NCI-H1417 treated with DMSO at 0.1 percent for 48 hours (cell line): ENCODE results near the gene ESPNL.

Experiments
- DNase-seq: peaks from one replicate; lab custom pipeline; 2025; lab: John Stamatoyannopoulos, UW

ESPNL gene

DNA sequence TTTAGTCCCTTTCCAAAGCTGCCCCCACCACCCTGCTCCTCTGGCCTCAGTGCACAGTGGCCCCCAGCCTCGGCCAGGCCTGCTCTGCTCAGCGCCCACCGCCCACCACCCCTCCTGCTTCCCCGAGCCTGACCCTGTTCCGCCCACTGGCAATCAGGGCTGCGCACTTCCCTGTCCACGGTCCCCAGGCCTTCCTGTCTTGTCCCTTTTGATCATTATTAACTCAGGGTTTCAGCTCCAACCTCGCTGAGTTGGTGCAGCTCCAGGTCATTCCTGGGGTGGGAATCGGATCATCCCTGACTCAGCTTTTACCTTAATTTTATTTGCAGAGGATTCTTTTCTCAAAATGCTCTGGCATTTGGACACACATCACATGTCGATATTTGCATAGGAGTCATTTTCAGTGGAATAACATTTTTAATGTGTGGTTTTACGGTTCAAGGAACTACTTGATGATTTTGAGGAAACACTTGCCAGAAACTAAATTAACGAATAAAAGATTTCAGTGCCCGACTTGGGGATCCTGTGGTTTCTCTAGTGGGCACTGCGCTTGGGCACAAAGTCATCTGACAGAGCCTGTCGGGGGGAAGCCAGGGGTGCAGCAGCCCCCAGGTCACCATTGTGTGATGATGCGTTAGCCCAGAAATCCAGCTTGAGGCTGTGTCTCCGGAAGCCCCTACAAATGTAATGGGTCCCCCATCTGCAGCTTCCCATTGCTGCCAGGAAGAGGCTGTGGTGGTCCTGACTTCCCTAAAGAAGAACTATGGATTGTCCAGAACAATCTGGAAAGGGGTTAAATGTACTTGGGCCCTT lies 1.0 kb upstream of the ESPNL start:
- DNase-seq, result no peak

GRCh38 chr2:238099714-238100048 lies 459 bp upstream of the ESPNL start:
- no peak for DNase-seq

DNA sequence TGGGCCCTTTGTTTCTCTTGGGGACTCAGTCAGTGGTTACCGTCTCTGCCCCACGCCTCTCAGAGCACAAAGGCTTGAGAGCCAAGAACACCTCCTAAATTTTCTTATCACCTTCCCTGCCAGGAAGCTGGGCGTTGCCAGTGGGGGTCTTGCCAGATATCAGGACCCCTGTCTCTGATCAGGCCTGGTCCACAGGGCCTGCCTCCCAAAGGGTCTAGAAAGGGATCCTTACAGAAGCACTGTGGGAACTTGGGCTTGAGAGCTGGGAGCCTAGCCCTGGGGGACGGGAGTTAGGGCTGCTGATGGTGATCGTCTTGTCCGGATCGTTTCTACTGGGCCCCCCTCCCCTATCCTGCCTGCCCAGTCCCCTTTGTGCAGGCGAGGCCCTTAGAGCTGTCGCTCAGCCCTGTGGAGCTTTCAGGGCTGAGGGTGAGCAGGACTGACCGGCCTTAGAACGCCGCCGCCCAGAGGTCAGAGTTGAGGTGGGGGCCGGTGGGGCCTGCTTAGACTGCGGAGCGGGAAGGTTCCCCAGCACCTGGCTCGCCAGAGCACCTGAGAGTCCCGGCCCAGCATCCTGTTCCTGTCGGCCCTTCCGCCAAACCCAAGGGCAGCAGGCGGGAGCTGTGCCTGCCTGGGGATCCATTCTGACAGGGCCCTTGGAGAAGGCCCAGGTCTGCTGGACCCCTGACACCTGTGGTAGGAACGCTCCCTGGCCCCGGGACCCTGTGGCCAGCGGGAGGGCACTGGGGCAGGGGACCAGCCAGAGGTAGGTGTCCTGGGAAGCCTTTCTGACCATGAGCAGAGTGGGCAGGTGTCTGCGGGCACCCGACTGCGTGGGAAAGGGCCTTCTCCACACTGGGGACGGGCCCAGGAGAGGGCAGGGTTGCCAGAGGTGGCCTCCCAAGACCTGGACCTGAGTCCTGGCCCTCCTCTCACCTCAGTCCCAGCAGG lies 956 bp downstream of the ESPNL start:
- no peak for DNase-seq

GRCh38 chr2:238101891-238102841 lies 2.0 kb downstream of the ESPNL start:
- no peak for DNase-seq

- no peak for DNase-seq
These were observed 2.7 kb downstream of the ESPNL start for GRCh38 chr2:238102865-238103264.

GRCh38 chr2:238103465-238104225 lies 3.5 kb downstream of the ESPNL start:
- DNase-seq, result no peak

GRCh38 chr2:238104226-238104690 lies 4.1 kb downstream of the ESPNL start:
- no peak for DNase-seq

GRCh38 chr2:238104691-238105371 lies 4.7 kb downstream of the ESPNL start:
- DNase-seq, result no peak

- DNase-seq, result no peak
These were observed 5.6 kb downstream of the ESPNL start for GRCh38 chr2:238105506-238106338.

DNA sequence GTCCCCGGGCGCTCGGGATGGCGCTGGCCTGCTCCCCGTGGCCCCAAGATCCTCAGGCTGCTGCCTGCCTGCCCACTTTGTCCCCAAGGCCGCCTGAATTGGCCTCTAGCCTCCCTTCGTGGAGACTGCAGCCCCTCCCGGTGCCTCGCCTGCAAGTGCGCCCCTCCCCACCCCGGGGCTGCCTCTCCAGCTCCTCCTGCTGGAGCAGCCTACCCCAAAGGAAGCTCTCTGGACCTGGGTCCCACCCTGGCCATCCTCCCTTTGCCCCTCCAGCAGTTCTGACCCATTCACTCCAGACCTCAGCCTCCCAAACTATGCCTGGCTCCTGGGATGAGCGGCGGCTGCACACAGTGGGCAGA lies 6.2 kb downstream of the ESPNL start:
- no peak for DNase-seq

- DNase-seq, result no peak
These were observed 6.8 kb downstream of the ESPNL start for GRCh38 chr2:238106698-238107524.

DNA sequence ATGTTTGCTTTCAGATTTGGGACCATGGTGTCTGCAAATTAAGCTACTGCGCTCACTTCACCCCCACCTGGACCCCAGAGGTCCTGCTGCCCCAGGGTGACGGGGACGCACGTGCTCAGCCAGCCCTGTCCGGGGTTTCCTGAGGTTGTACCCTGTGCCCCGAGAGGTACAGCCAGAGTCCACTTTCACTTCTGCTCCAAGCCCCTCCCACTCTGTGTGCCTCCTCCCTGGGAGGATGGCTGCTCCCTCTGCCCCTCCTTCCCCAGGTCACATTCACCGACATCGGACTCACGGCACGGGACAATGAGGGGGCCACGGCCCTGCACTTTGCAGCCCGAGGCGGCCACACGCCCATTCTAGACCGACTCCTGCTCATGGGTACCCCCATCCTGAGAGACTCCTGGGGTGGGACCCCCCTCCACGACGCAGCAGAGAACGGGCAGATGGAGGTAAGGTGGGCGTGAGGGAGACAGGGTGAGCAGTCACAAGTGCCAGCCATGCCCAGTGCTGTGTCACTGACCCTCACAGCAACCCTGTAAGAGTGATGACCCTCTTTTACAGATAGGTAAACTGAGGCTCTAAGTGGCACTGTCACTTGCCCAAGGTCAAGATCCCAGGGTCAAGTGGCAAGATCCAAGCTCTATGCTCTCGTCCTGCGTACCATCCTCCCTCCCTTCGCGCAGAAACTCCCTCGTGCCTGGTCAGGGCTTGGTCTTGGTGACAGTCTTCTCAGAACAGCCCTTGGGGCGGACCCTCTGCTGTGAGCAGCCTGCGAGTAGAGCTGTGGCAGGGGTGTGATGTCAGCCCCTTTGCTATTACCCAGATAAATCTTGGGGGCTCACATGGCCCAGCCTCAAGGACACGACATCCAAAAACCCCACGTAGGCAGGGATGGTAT lies 7.6 kb downstream of the ESPNL start:
- no peak for DNase-seq

- DNase-seq, result no peak
These were observed 8.5 kb downstream of the ESPNL start for GRCh38 chr2:238108423-238109183.

DNA sequence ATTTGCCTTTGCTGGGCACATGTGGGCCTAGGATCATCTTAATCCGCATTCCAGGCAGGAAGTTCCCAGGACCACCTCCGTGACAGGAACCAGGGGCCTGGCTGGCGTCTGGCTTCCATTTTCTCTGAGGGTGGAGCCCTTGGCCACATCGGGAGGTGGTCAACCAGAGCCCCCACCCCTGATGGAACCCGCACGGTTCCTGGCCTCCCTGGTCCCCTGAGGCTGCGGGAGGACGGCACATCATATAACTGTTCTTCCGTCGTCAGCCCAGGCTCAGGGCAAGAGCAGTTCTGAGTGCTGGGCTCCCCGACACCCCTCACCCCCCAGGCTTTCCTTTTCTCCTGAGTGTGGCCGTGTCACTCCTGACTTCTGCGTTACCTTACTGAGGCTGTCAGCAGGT lies 13.5 kb downstream of the ESPNL start:
- DNase-seq, result no peak

- DNase-seq, result no peak
These were observed 14.2 kb downstream of the ESPNL start for GRCh38 chr2:238114331-238114841.

- DNase-seq, result no peak
These were observed 14.9 kb downstream of the ESPNL start for GRCh38 chr2:238114851-238115660.
